HepG2 (cell line): ENCODE results near the gene SCGB1C1. TPM values are rescaled to one million over a fixed set of nuclear protein-coding genes. Genes with fewer than 3 reads are reported as not detected.

Experiments used
- ATAC-seq: fragments of 200-7000 bp; cut with Tn5 transposase; 3 replicates; pipeline ENCODE4 v1.9.1; 2020; ENCODE audit warnings: mild to moderate bottlenecking, moderate library complexity
- BruUV-seq: library from RNA; stranded (reverse); fragments of 400-500 nt; replicated peaks from 2 replicates; lab custom pipeline; 2021; lab: Mats Ljungman, UMichigan
- CTCF ChIA-PET: fragments of 300-600 bp; formaldehyde crosslinking; extraction: SDS; loops from one replicate; lab custom pipeline; 2021; ENCODE audit warnings: low total read pairs, inconsistent platforms, low intra/inter-chr PET ratio; lab: Yijun Ruan, JAX
- POLR2A ChIA-PET: fragments of 350-600 bp; sonication (Branson Sonifier 250); formaldehyde crosslinking; loops from one replicate; lab custom pipeline; 2020; ENCODE audit warnings: antibody characterized with exemption, inconsistent platforms; lab: Yijun Ruan, JAX
- DNase-seq: peaks from one replicate; pipeline ENCODE4 v3.0.0-alpha.2; 2015; ENCODE audit warnings: low spot score
- FAIRE-seq: peaks from 3 replicates; lab custom pipeline; 2011; peaks lifted over from hg19 to GRCh38; lab: Jason Lieb, UNC
- H2AFZ ChIP-seq: one replicate; pipeline ENCODE4 v1.6.1; 2011; ENCODE audit warnings: low read length, inconsistent platforms
- H3K27ac ChIP-seq: fragments of 300-600 bp; 3 replicates; pipeline ENCODE4 v1.8.0; 2011; ENCODE audit warnings: mixed run types, mild to moderate bottlenecking, mixed read lengths, low read length, inconsistent platforms; ENCODE audit not compliant: insufficient read depth; ENCODE audit errors: extremely low read length
- H3K27me3 ChIP-seq, 2 experiments: fragments of 200-600 bp in 1 of 2; 2 replicates in 1 of 2; 3 replicates in 1 of 2; pipeline versions ENCODE4 v1.6.0 to v1.8.0; 2011; ENCODE audit warnings: low read length in 2 of 2, mild to moderate bottlenecking in 2 of 2, moderate library complexity in 2 of 2, inconsistent platforms in 1 of 2; ENCODE audit not compliant: insufficient read depth in 2 of 2, control insufficient read depth in 1 of 2
- H3K36me3 ChIP-seq, 2 experiments: fragments of 200-600 bp in 1 of 2; replicated peaks in 1 of 2; 2 replicates in 1 of 2; 3 replicates in 1 of 2; pipeline versions ENCODE4 v1.5.1 to v1.8.0; 2011; ENCODE audit warnings: low read length in 2 of 2, inconsistent platforms in 1 of 2; ENCODE audit not compliant: insufficient read depth in 2 of 2, control insufficient read depth in 1 of 2
- H3K4me1 ChIP-seq: 2 replicates; pipeline ENCODE4 v1.5.1; 2012; ENCODE audit warnings: low read length, inconsistent platforms; ENCODE audit not compliant: insufficient read depth
- H3K4me2 ChIP-seq: 2 replicates; pipeline ENCODE4 v1.6.0; 2011; ENCODE audit warnings: low read depth, low read length, inconsistent platforms
- H3K4me3 ChIP-seq, 3 experiments: fragments of 200-600 bp in 1 of 3; sonication (generic), shearing (Covaris generic) in 1 of 3; replicated peaks in 1 of 3; 2 replicates each; pipeline ENCODE4 v1.5.1; 2011 to 2016; ENCODE audit warnings: low read length in 3 of 3, inconsistent platforms in 2 of 3, low read depth in 2 of 3, mild to moderate bottlenecking in 2 of 3, control low read depth in 1 of 3, mixed read lengths in 1 of 3; ENCODE audit not compliant: insufficient read depth in 1 of 3
- H3K79me2 ChIP-seq: one replicate; pipeline ENCODE4 v1.6.1; 2011; ENCODE audit warnings: low read length, inconsistent platforms; ENCODE audit not compliant: insufficient read depth
- H3K9ac ChIP-seq: 2 replicates; pipeline ENCODE4 v1.6.0; 2011; ENCODE audit warnings: mild to moderate bottlenecking, low read depth, low read length, inconsistent platforms; ENCODE audit not compliant: insufficient read depth
- H3K9me3 ChIP-seq: 2 replicates; pipeline ENCODE4 v1.5.1; 2012; ENCODE audit warnings: mild to moderate bottlenecking, low read length
- H4K20me1 ChIP-seq: 2 replicates; pipeline ENCODE4 v1.6.0; 2011; ENCODE audit warnings: inconsistent platforms, mild to moderate bottlenecking, low read length, moderate library complexity; ENCODE audit not compliant: insufficient read depth
- AGO2 ChIP-seq: fragments of 200-400 bp; formaldehyde crosslinking; optimal IDR thresholded peaks from 2 replicates; pipeline ENCODE3; 2017; ENCODE audit warnings: mild to moderate bottlenecking, low read depth, low read length, moderate library complexity
- CSRNP1 ChIP-seq: sonication (generic); formaldehyde crosslinking; IDR thresholded peaks from 2 replicates; pipeline ENCODE4 v1.8.1; 2023; ENCODE audit warnings: mild to moderate bottlenecking, missing genetic modification reagents
- KDM2A ChIP-seq: sonication (generic); formaldehyde crosslinking; IDR thresholded peaks from 2 replicates; pipeline ENCODE4 v1.4.0; 2020; ENCODE audit warnings: low read depth, missing genetic modification reagents, borderline replicate concordance
- POLR2A ChIP-seq, 2 experiments: IDR thresholded peaks; 2 replicates each; pipeline ENCODE4 v1.6.1; 2011; ENCODE audit warnings: low read depth in 2 of 2, low read length in 2 of 2, mild to moderate bottlenecking in 1 of 2, moderate library complexity in 1 of 2; ENCODE audit not compliant: insufficient read depth in 1 of 2
- SALL2 ChIP-seq: sonication (generic); formaldehyde crosslinking; IDR thresholded peaks from 2 replicates; pipeline ENCODE4 v1.8.1; 2023; ENCODE audit warnings: mild to moderate bottlenecking, missing genetic modification reagents, inconsistent platforms
- SOX6 ChIP-seq, 2 experiments: fragments of 450-650 bp in 1 of 2; sonication (generic) in 1 of 2; formaldehyde crosslinking in 1 of 2; IDR thresholded peaks; 2 replicates each; pipeline versions ENCODE4 v1.4.0 to v1.6.1; 2017 to 2020; ENCODE audit warnings: antibody characterized with exemption in 1 of 2, mild to moderate bottlenecking in 1 of 2, missing genetic modification reagents in 1 of 2
- TCF7 ChIP-seq: sonication (generic); IDR thresholded peaks from 2 replicates; pipeline ENCODE4 v1.6.1; 2016; ENCODE audit warnings: antibody characterized with exemption, low read depth
- ZBTB42 ChIP-seq: sonication (generic); formaldehyde crosslinking; IDR thresholded peaks from 2 replicates; pipeline ENCODE4 v1.5.0; 2020; ENCODE audit warnings: mild to moderate bottlenecking, missing genetic modification reagents
- WGBS: methylation state at CpG from one replicate; pipeline ENCODE4 v1.1.6; 2017; ENCODE audit warnings: low lambda C conversion rate; 5-methylcytosine and 5-hydroxymethylcytosine counted together
- in situ Hi-C: cut with HindIII; loops from 2 replicates; pipeline ENCODE4 v1.10.0; 2017; ENCODE audit warnings: low pct_unique_long_range_greater_than_20kb; ENCODE audit not compliant: extremely low pct_ligation_motif_present
- intact Hi-C: fragments of 100-400 bp; cut with micrococcal nuclease; formaldehyde crosslinking; loops from one replicate; pipeline ENCODE4 v1.10.0; 2022; ENCODE audit not compliant: unreplicated experiment
- polyA plus RNA-seq, 8 experiments: library from polyadenylated mRNA; depleted of rRNA in 3 of 8; stranded (reverse) in 7 of 8; unstranded in 1 of 8; fragments of >200 nt; fragmentation: Illumina TruSeq in 4 of 8; extraction: Trizol in 4 of 8; gene quantifications; 2 replicates each; pipeline versions ENCODE4 v1.2.1 to v1.2.3, GENCODE V29; 2011 to 2016; ENCODE audit warnings: low read depth in 4 of 8, missing spikeins in 1 of 8, mixed read lengths in 1 of 8; ENCODE audit not compliant: insufficient read depth in 1 of 8
- total RNA-seq, 5 experiments: library from RNA; depleted of rRNA; stranded (reverse); fragments of >200 nt; fragmentation: Illumina TruSeq; extraction: Trizol; gene quantifications; 2 replicates each; pipeline ENCODE4 v1.2.3, GENCODE V29; 2016; ENCODE audit warnings: low read depth in 1 of 5
- TF ChIP-seq, protein P1 (sequence below): fragments of 450-650 bp; IDR thresholded peaks from 2 replicates; pipeline ENCODE4 v1.6.1; 2016
- TF ChIP-seq, protein P2 (sequence below): sonication (generic); formaldehyde crosslinking; conservative IDR thresholded peaks from 2 replicates; pipeline ENCODE4 v1.4.0; 2020; ENCODE audit warnings: missing genetic modification reagents

SCGB1C1 gene
- total and polyA plus RNA-seq, 2 of the 13 experiments (the other 11 are each of a cell fraction or from before 2014, with no cell fraction given), result not detected

- no peak overlapping the region for H3K9ac ChIP-seq
- TF ChIP-seq POLR2A (IDR thresholded peaks at IDR 0.05; ENCODE audit: insufficient read depth in 1 of 2, low read depth in 2 of 2, low read length in 2 of 2), result 0 out of 4 replicates have a peak, but pooled peaks of 1 of the 2 experiments have one; percentile 9
- 0 out of 2 replicates have a peak, but pooled peaks have one; percentile 27 for TF ChIP-seq KDM2A (CRISPR knock-in tag)
- no peak for TF ChIP-seq SOX6 (IDR thresholded peaks at IDR 0.05)
- no peak for TF ChIP-seq SOX6 (CRISPR knock-in tag; IDR thresholded peaks at IDR 0.05)
- no peak for FAIRE-seq
- H3K36me3 ChIP-seq, result peaks cover 3 to 11% of the 10 kb centered on the region in 2 experiments; a peak in 3 of 5 replicates
- no TSS peak for BruUV-seq
- peaks cover 8% of the 10 kb centered on the region; the same call in 1 of the 2 replicates for H3K4me1 ChIP-seq
- ChIA-PET POLR2A (interaction anchor here (1.0 kb wide), 1 partner anchor 36 kb away, joined by 3 read pairs; no protein-coding TSS in a partner anchor), CTCF (no interaction called here)
- intact Hi-C loops (no loop called here), in situ Hi-C loops (no loop called here)
- H3K27ac ChIP-seq, result no peak overlapping the region
- DNase-seq, result no peak
- H3K4me2 ChIP-seq, result no peak overlapping the region
- H3K9me3 ChIP-seq, result no peaks in the 10 kb centered on the region
- H3K27me3 ChIP-seq, result no peaks in the 10 kb centered on the region
- WGBS, result 92% methylated on average over 6 of the region's 8 CpGs
- peak; percentile 19 for ATAC-seq
- no peaks in the 10 kb centered on the region for H3K79me2 ChIP-seq
- H3K4me3 ChIP-seq, result no peak overlapping the region
- no peak overlapping the region for H2AFZ ChIP-seq
- H4K20me1 ChIP-seq, result no peaks in the 10 kb centered on the region
These were observed 6.9 kb downstream of the SCGB1C1 start for GRCh38 chr11:199782-200181.

DNA sequence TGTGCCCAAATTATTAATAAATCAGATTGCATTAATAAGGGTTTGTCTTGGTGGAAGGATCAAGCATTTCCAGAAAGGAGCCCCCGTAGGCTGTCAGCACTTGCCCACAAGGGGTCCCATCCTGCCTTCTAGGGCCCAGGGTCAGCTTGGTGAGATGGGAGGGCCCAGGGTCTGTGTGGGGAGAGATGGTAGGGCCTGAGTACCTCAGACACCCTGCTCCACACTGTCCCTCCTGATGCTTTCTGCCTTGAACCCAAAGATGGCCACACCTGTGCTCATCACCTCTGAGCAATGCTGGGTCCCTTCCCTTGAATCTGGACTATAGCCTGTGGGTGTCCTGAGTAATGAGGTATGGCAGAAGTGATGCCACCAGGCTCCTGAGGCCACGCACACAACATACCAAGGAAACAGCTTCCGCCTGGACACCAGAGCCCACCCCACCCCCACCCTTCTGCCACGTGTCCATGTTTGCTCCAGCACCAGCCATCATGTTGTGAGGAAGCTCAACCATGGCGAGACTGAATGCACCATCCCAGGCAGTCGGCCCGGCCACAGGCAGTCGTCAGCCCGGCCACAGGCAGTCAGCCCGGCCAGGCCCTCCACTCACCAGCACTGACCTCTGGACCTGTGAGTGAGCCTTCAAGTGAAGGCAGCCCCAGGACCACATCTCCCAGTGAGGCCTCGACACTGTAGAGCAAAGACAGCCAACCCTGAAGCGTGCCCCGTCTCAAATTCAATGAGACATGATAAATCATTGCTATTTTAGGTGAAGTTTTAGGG, 7.5 kb downstream of the SCGB1C1 start:
- Histone ChIP-seq H3K27ac (no peak overlapping the region), H3K27me3 (no peaks in the 10 kb centered on the region), H3K36me3 (peaks cover 3 to 18% of the 10 kb centered on the region in 2 experiments; a peak in 4 of 5 replicates), H3K9me3 (no peaks in the 10 kb centered on the region), H3K9ac (no peak overlapping the region), H3K4me2 (no peak overlapping the region), H2AFZ (no peak overlapping the region), H4K20me1 (peaks cover under 1% of the 10 kb centered on the region; the same call in 1 of the 2 replicates), H3K4me3 (no peak overlapping the region), H3K79me2 (peaks cover 3% of the 10 kb centered on the region), H3K4me1 (peaks cover 13% of the 10 kb centered on the region)
- ChIA-PET POLR2A (interaction anchor here (0.6 to 1.0 kb wide), 2 partner anchors 35 to 126 kb away, joined by 3 to 4 read pairs; no protein-coding TSS in a partner anchor), CTCF (no interaction called here)
- DNase-seq (no peak), FAIRE-seq (no peak), ATAC-seq (peak; percentile 5; the same call in 1 of the 3 replicates)
- in situ Hi-C loops (no loop called here), intact Hi-C loops (no loop called here)
- BruUV-seq, result no TSS peak
- WGBS, result 96% methylated on average over 6 of the region's 13 CpGs
- TF ChIP-seq AGO2 (peak; percentile 62), TCF7 (no peak), SALL2 (CRISPR knock-in tag) (no peak), CSRNP1 (CRISPR knock-in tag) (no peak), ZBTB42 (CRISPR knock-in tag) (no peak)
- TF ChIP-seq, protein P1, sequence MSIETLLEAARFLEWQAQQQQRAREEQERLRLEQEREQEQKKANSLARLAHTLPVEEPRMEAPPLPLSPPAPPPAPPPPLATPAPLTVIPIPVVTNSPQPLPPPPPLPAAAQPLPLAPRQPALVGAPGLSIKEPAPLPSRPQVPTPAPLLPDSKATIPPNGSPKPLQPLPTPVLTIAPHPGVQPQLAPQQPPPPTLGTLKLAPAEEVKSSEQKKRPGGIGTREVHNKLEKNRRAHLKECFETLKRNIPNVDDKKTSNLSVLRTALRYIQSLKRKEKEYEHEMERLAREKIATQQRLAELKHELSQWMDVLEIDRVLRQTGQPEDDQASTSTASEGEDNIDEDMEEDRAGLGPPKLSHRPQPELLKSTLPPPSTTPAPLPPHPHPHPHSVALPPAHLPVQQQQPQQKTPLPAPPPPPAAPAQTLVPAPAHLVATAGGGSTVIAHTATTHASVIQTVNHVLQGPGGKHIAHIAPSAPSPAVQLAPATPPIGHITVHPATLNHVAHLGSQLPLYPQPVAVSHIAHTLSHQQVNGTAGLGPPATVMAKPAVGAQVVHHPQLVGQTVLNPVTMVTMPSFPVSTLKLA, result no peak
- TF ChIP-seq, protein P2, sequence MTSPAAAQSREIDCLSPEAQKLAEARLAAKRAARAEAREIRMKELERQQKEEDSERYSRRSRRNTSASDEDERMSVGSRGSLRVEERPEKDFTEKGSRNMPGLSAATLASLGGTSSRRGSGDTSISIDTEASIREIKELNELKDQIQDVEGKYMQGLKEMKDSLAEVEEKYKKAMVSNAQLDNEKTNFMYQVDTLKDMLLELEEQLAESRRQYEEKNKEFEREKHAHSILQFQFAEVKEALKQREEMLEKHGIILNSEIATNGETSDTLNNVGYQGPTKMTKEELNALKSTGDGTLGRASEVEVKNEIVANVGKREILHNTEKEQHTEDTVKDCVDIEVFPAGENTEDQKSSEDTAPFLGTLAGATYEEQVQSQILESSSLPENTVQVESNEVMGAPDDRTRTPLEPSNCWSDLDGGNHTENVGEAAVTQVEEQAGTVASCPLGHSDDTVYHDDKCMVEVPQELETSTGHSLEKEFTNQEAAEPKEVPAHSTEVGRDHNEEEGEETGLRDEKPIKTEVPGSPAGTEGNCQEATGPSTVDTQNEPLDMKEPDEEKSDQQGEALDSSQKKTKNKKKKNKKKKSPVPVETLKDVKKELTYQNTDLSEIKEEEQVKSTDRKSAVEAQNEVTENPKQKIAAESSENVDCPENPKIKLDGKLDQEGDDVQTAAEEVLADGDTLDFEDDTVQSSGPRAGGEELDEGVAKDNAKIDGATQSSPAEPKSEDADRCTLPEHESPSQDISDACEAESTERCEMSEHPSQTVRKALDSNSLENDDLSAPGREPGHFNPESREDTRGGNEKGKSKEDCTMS, result no peak
